Subcutaneous adipose tissue (tissue), 4 donors: ENCODE measurements around the gene PRICKLE1. TPM values are rescaled to one million over a fixed set of nuclear protein-coding genes. Genes with fewer than 3 reads are reported as not detected.

Experiments used
- CTCF ChIP-seq: fragments of 450-650 bp; IDR thresholded peaks from one replicate; pipeline ENCODE4 v1.5.1; 2016; ENCODE audit warnings: low read depth, mild to moderate bottlenecking, control low read depth, antibody characterized with exemption, moderate library complexity
- total RNA-seq, 4 donors: library from RNA; depleted of rRNA; stranded (reverse); fragments of >200 nt; gene quantifications; one replicate each; pipeline ENCODE4 v1.1.0, GENCODE V29; 2016

Gene PRICKLE1
- total RNA-seq, 4 donors from 2014 or later = 4.8 to 8.0 (median 5.9) TPM

- no peak for TF ChIP-seq CTCF
These were observed 19.5 kb downstream of the PRICKLE1 start for GRCh38 chr12:42570076-42570475.

- TF ChIP-seq CTCF = no peak
These were observed 20.3 kb downstream of the PRICKLE1 start for GRCh38 chr12:42568952-42569915.

- no peak for TF ChIP-seq CTCF
These were observed 23.9 kb downstream of the PRICKLE1 start for GRCh38 chr12:42565633-42566032.

GRCh38 chr12:42564996-42565395, 24.6 kb downstream of the PRICKLE1 start:
- no peak for TF ChIP-seq CTCF

GRCh38 chr12:42564556-42564955, 25.0 kb downstream of the PRICKLE1 start:
- TF ChIP-seq CTCF = no peak

GRCh38 chr12:42560977-42561376, 28.6 kb downstream of the PRICKLE1 start:
- no peak for TF ChIP-seq CTCF

GRCh38 chr12:42557586-42558172, 31.9 kb downstream of the PRICKLE1 start:
- no peak for TF ChIP-seq CTCF
